Transverse colon (tissue), 4 donors: ENCODE data around the gene MAPK12. TPM values are rescaled to one million over a fixed set of nuclear protein-coding genes. Genes with fewer than 3 reads are reported as not detected.
A peak's percentile ranks its signal among the peaks of the same experiment; 100 is the strongest.

Source experiments
- DNase-seq: peaks from one replicate; pipeline ENCODE4 v3.0.0-alpha.2; 2019
- H3K27ac ChIP-seq, 4 donors: fragments of 200-600 bp; sonication (generic); 2 replicates each; pipeline ENCODE4 v1.5.1; 2016 to 2018; ENCODE audit warnings: inconsistent platforms in 4 of 4
- H3K27me3 ChIP-seq: fragments of 200-600 bp; sonication (generic); 2 replicates; pipeline ENCODE4 v1.5.1; 2017; ENCODE audit warnings: inconsistent platforms
- H3K36me3 ChIP-seq, 4 donors: fragments of 200-600 bp; sonication (generic); 2 replicates each; pipeline ENCODE4 v1.5.1; 2017 to 2019; ENCODE audit warnings: inconsistent platforms in 4 of 4
- H3K4me1 ChIP-seq, 4 donors: fragments of 200-600 bp; sonication (generic); 2 replicates each; pipeline ENCODE4 v1.5.1; 2017 to 2020; ENCODE audit warnings: inconsistent platforms in 4 of 4
- H3K4me3 ChIP-seq, 4 donors: fragments of 200-600 bp; sonication (generic); 1 replicate in 1 of 4; 2 replicates in 3 of 4; pipeline versions ENCODE4 v1.5.1 to v1.6.1; 2017 to 2019; ENCODE audit warnings: inconsistent platforms in 4 of 4
- H3K9me3 ChIP-seq, 2 donors: fragments of 200-600 bp; sonication (generic); 2 replicates each; pipeline ENCODE4 v1.5.1; 2017 to 2019; ENCODE audit warnings: inconsistent platforms in 2 of 2
- EP300 ChIP-seq: sonication (generic); formaldehyde crosslinking; IDR thresholded peaks from one replicate; pipeline ENCODE4 v1.6.1; 2017; ENCODE audit warnings: antibody characterized with exemption, low read depth
- POLR2A ChIP-seq: fragments of 450-650 bp; IDR thresholded peaks from one replicate; pipeline ENCODE4 v1.6.1; 2016; ENCODE audit warnings: antibody characterized with exemption, mild to moderate bottlenecking, moderate library complexity
- POLR2AphosphoS5 ChIP-seq, 3 donors: sonication (generic); formaldehyde crosslinking; IDR thresholded peaks; one replicate each; pipeline ENCODE4 v1.6.1; 2016; ENCODE audit warnings: antibody characterized with exemption in 3 of 3
- WGBS, 2 donors: methylation state at CpG; one replicate each; pipeline ENCODE4 v1.1.5; 2018; ENCODE audit warnings: low coverage in 1 of 2; 5-methylcytosine and 5-hydroxymethylcytosine counted together
- in situ Hi-C, 4 donors: fragments of 200-750 bp; cut with MboI; loops; one replicate each; pipeline versions ENCODE4 v1.15.0 to v1.15.1; 2017; ENCODE audit warnings: low sequenced_read_pairs in 3 of 4, low pct_ligation_motif_present in 1 of 4, low pct_unique_long_range_greater_than_20kb in 1 of 4
- intact Hi-C: fragments of 100-400 bp; cut with DNase I; formaldehyde crosslinking; loops from one replicate; pipeline ENCODE4 v1.15.1; 2023; ENCODE audit warnings: low total_unique reads
- total RNA-seq, 4 donors: library from RNA; depleted of rRNA; stranded (reverse); fragments of >200 nt; gene quantifications; one replicate each; pipeline ENCODE4 v1.1.0, GENCODE V29; 2016
- TF ChIP-seq, protein P1 (sequence below), 5 experiments: fragments of 200-600 bp in 3 of 5; fragments of 450-650 bp in 2 of 5; sonication (generic) in 3 of 5; IDR thresholded peaks; 1 replicate in 2 of 5; 2 replicates in 3 of 5; pipeline ENCODE4 v1.5.1; 2016 to 2017; ENCODE audit warnings: antibody characterized with exemption in 5 of 5, inconsistent platforms in 3 of 5, mild to moderate bottlenecking in 2 of 5, moderate library complexity in 1 of 5

Gene MAPK12
- total RNA-seq, 4 donors from 2014 or later: 1.1 to 9.4 (median 3.3) TPM

DNA sequence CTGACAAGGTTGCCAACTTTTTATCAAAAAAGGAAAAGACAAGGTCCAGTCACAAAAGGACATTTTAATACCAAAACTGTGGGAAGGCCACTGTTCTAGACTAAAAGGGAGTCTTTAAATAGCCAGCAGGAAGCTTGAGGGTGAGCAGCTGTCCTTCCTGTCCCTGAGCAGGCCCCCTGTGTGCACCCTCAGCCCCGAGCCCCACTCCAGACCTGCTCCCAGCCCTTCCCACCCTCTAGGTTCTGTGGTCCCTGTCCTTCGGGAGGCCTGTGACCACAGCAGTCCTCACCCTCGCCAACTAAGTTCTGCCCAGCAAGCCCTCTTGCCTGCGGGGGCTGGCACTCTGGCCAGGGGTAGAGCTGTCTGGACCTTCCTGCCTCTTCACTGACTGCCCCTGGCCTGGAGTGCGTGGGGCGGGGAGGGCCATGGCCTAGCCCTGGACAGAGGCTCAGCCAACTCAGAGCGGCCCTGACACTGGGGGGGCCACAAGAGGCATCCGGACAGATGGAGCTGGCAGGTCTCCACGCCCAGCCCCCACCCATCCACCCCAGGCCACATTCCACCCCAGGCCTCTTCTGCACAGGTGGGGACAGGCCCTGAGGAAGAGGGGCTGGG is 47.6 kb upstream of the MAPK12 start:
- TF ChIP-seq POLR2AphosphoS5 (IDR thresholded peaks at IDR 0.05) (no peak), EP300 (no peak), POLR2A (no peak)
- TF ChIP-seq, protein P1, sequence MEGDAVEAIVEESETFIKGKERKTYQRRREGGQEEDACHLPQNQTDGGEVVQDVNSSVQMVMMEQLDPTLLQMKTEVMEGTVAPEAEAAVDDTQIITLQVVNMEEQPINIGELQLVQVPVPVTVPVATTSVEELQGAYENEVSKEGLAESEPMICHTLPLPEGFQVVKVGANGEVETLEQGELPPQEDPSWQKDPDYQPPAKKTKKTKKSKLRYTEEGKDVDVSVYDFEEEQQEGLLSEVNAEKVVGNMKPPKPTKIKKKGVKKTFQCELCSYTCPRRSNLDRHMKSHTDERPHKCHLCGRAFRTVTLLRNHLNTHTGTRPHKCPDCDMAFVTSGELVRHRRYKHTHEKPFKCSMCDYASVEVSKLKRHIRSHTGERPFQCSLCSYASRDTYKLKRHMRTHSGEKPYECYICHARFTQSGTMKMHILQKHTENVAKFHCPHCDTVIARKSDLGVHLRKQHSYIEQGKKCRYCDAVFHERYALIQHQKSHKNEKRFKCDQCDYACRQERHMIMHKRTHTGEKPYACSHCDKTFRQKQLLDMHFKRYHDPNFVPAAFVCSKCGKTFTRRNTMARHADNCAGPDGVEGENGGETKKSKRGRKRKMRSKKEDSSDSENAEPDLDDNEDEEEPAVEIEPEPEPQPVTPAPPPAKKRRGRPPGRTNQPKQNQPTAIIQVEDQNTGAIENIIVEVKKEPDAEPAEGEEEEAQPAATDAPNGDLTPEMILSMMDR (IDR thresholded peaks at IDR 0.05): no peak
- intact Hi-C loops: no loop called here
- no peaks in the 10 kb centered on the region for H3K9me3 ChIP-seq
- H3K36me3 ChIP-seq: no peaks in the 10 kb centered on the region
- WGBS, 2 donors: 67% methylated on average over 9 of the region's 9 CpGs; no CpG with 5 or more reads in 1 of the 2 donors
- in situ Hi-C loops: no loop called here
- no peaks in the 10 kb centered on the region for H3K27me3 ChIP-seq
- peak overlapping the region; percentile 80 to 94 (median 84) for H3K27ac ChIP-seq
- no peak for DNase-seq
- H3K4me1 ChIP-seq: peaks cover 24 to 50% (median 39%) of the 10 kb centered on the region in 4 donors
- no peak overlapping the region for H3K4me3 ChIP-seq

GRCh38 chr22:50308597-50308935 is 47.1 kb upstream of the MAPK12 start:
- intact Hi-C loops: no loop called here
- peaks cover 24 to 50% (median 40%) of the 10 kb centered on the region in 4 donors for H3K4me1 ChIP-seq
- H3K27ac ChIP-seq: peak overlapping the region; percentile 80 to 94 (median 84)
- no peaks in the 10 kb centered on the region for H3K9me3 ChIP-seq
- H3K4me3 ChIP-seq: no peak overlapping the region
- DNase-seq: peak; percentile 78
- 40% methylated on average over 4 of the region's 7 CpGs; no CpG with 5 or more reads in 1 of the 2 donors for WGBS, 2 donors
- TF ChIP-seq POLR2A: peak; percentile 32
- TF ChIP-seq POLR2AphosphoS5 (IDR thresholded peaks at IDR 0.05): peak; percentile 28 to 36 (median 35)
- TF ChIP-seq EP300: no peak
- TF ChIP-seq, protein P1 (IDR thresholded peaks at IDR 0.05): no peak
- no peaks in the 10 kb centered on the region for H3K27me3 ChIP-seq
- in situ Hi-C loops: no loop called here
- no peaks in the 10 kb centered on the region for H3K36me3 ChIP-seq

GRCh38 chr22:50307890-50308596 is 46.6 kb upstream of the MAPK12 start:
- H3K27ac ChIP-seq: peak overlapping the region; percentile 80 to 94 (median 84)
- no peaks in the 10 kb centered on the region for H3K27me3 ChIP-seq
- DNase-seq: no peak
- TF ChIP-seq POLR2A (no peak), POLR2AphosphoS5 (IDR thresholded peaks at IDR 0.05) (no peak), EP300 (no peak)
- TF ChIP-seq, protein P1 (IDR thresholded peaks at IDR 0.05): no peak
- H3K36me3 ChIP-seq: no peaks in the 10 kb centered on the region
- peaks cover 29 to 55% (median 45%) of the 10 kb centered on the region in 4 donors for H3K4me1 ChIP-seq
- no peaks in the 10 kb centered on the region for H3K9me3 ChIP-seq
- intact Hi-C loops (no loop called here), in situ Hi-C loops (no loop called here)
- H3K4me3 ChIP-seq: no peak overlapping the region
- WGBS, 2 donors: 53% methylated on average over 13 of the region's 19 CpGs; no CpG with 5 or more reads in 1 of the 2 donors

GRCh38 chr22:50306753-50307749 is 45.6 kb upstream of the MAPK12 start, which contains the start of gene PLXNB2:
TSS of gene PLXNB2 (minus strand) at chr22:50307646. CDS start at chr22:50290584, 17,062 bp downstream.
- 1% methylated on average over 27 of the region's 105 CpGs; no CpG with 5 or more reads in 1 of the 2 donors for WGBS, 2 donors
- in situ Hi-C loops: no loop called here
- intact Hi-C loops: no loop called here
- no peaks in the 10 kb centered on the region for H3K36me3 ChIP-seq
- no peaks in the 10 kb centered on the region for H3K9me3 ChIP-seq
- peaks cover 39 to 65% (median 55%) of the 10 kb centered on the region in 4 donors for H3K4me1 ChIP-seq
- peak within 1 kb of the TSS; percentile 92 to 97 (median 95) for H3K27ac ChIP-seq
- no peaks in the 10 kb centered on the region for H3K27me3 ChIP-seq
- DNase-seq: peak; percentile 85
- TF ChIP-seq POLR2AphosphoS5 (IDR thresholded peaks at IDR 0.05) (peak; percentile 65 to 82 (median 80)), EP300 (no peak), POLR2A (peak; percentile 43)
- TF ChIP-seq, protein P1 (IDR thresholded peaks at IDR 0.05): no peak
- H3K4me3 ChIP-seq: peak within 1 kb of the TSS; percentile 48 to 97 (median 93)
